ENCODE data around the gene CSH2.
"Not testable (repeated sequence)": the region's sequence is repeated elsewhere in the genome, so short reads cannot be mapped to it uniquely, and the experiment has no call there.

Gene CSH2

GRCh38 chr17:63911657-63912100 lies 38.2 kb upstream of the CSH2 start:
- peaks cover 9% of the 10 kb centered on the region for H3K27me3 ChIP-seq (ENCODE audit: control insufficient read depth, insufficient read depth, low read length)
- peaks cover 8% of the 10 kb centered on the region for H3K4me1 ChIP-seq (ENCODE audit: control insufficient read depth, insufficient read depth, low read length)
- no peaks in the 10 kb centered on the region for H3K36me3 ChIP-seq (ENCODE audit: control insufficient read depth, insufficient read depth, low read length)
- no peak overlapping the region for H3K4me3 ChIP-seq (ENCODE audit: low read depth, low read length)
- no peak overlapping the region for H3K9ac ChIP-seq (ENCODE audit: low read depth, low read length)
- H3K9me3 ChIP-seq (ENCODE audit: control insufficient read depth, insufficient read depth, low read length), result no peaks in the 10 kb centered on the region

GRCh38 chr17:63911041-63911635 lies 37.7 kb upstream of the CSH2 start, which contains the start of gene CSHL1:
Gene CSHL1, minus strand, starts transcription at chr17:63911258. Its CDS starts 62 bp downstream, at chr17:63911196.
- no peaks in the 10 kb centered on the region for H3K9me3 ChIP-seq (ENCODE audit: control insufficient read depth, insufficient read depth, low read length)
- peaks cover 7% of the 10 kb centered on the region for H3K27me3 ChIP-seq (ENCODE audit: control insufficient read depth, insufficient read depth, low read length)
- H3K4me3 ChIP-seq (ENCODE audit: low read depth, low read length), result no peak within 1 kb of the TSS
- peaks cover 8% of the 10 kb centered on the region for H3K4me1 ChIP-seq (ENCODE audit: control insufficient read depth, insufficient read depth, low read length)
- no peaks in the 10 kb centered on the region for H3K36me3 ChIP-seq (ENCODE audit: control insufficient read depth, insufficient read depth, low read length)
- H3K9ac ChIP-seq (ENCODE audit: low read depth, low read length), result no peak within 1 kb of the TSS

GRCh38 chr17:63910096-63910495 lies 36.6 kb upstream of the CSH2 start:
- Histone ChIP-seq H3K27me3 (ENCODE audit: control insufficient read depth, insufficient read depth, low read length) (peaks cover 7% of the 10 kb centered on the region), H3K9me3 (ENCODE audit: control insufficient read depth, insufficient read depth, low read length) (no peaks in the 10 kb centered on the region), H3K4me3 (ENCODE audit: low read depth, low read length) (no peak overlapping the region), H3K9ac (ENCODE audit: low read depth, low read length) (no peak overlapping the region), H3K36me3 (ENCODE audit: control insufficient read depth, insufficient read depth, low read length) (no peaks in the 10 kb centered on the region), H3K4me1 (ENCODE audit: control insufficient read depth, insufficient read depth, low read length) (peaks cover 8% of the 10 kb centered on the region)

GRCh38 chr17:63909586-63909985 lies 36.1 kb upstream of the CSH2 start:
- not testable (repeated sequence) for H3K36me3 ChIP-seq (ENCODE audit: control insufficient read depth, insufficient read depth, low read length); H3K27me3 ChIP-seq (ENCODE audit: control insufficient read depth, insufficient read depth, low read length); H3K4me1 ChIP-seq (ENCODE audit: control insufficient read depth, insufficient read depth, low read length); H3K9me3 ChIP-seq (ENCODE audit: control insufficient read depth, insufficient read depth, low read length); H3K4me3 ChIP-seq (ENCODE audit: low read depth, low read length); H3K9ac ChIP-seq (ENCODE audit: low read depth, low read length)

- not testable (repeated sequence) for H3K4me1 ChIP-seq (ENCODE audit: control insufficient read depth, insufficient read depth, low read length); H3K27me3 ChIP-seq (ENCODE audit: control insufficient read depth, insufficient read depth, low read length); H3K4me3 ChIP-seq (ENCODE audit: low read depth, low read length); H3K9ac ChIP-seq (ENCODE audit: low read depth, low read length); H3K36me3 ChIP-seq (ENCODE audit: control insufficient read depth, insufficient read depth, low read length); H3K9me3 ChIP-seq (ENCODE audit: control insufficient read depth, insufficient read depth, low read length)
Measured at GRCh38 chr17:63907161-63907778, 33.8 kb upstream of the CSH2 start.

GRCh38 chr17:63904796-63905195 lies 31.3 kb upstream of the CSH2 start:
- H3K27me3 ChIP-seq (ENCODE audit: control insufficient read depth, insufficient read depth, low read length); H3K4me1 ChIP-seq (ENCODE audit: control insufficient read depth, insufficient read depth, low read length); H3K9ac ChIP-seq (ENCODE audit: low read depth, low read length); H3K36me3 ChIP-seq (ENCODE audit: control insufficient read depth, insufficient read depth, low read length); H3K4me3 ChIP-seq (ENCODE audit: low read depth, low read length); H3K9me3 ChIP-seq (ENCODE audit: control insufficient read depth, insufficient read depth, low read length): not testable (repeated sequence)

- not testable (repeated sequence) for H3K4me1 ChIP-seq (ENCODE audit: control insufficient read depth, insufficient read depth, low read length); H3K27me3 ChIP-seq (ENCODE audit: control insufficient read depth, insufficient read depth, low read length); H3K36me3 ChIP-seq (ENCODE audit: control insufficient read depth, insufficient read depth, low read length); H3K9ac ChIP-seq (ENCODE audit: low read depth, low read length); H3K9me3 ChIP-seq (ENCODE audit: control insufficient read depth, insufficient read depth, low read length); H3K4me3 ChIP-seq (ENCODE audit: low read depth, low read length)
Measured at GRCh38 chr17:63903787-63904201, 30.3 kb upstream of the CSH2 start.

- not testable (repeated sequence) for H3K4me3 ChIP-seq (ENCODE audit: low read depth, low read length); H3K4me1 ChIP-seq (ENCODE audit: control insufficient read depth, insufficient read depth, low read length); H3K9me3 ChIP-seq (ENCODE audit: control insufficient read depth, insufficient read depth, low read length); H3K36me3 ChIP-seq (ENCODE audit: control insufficient read depth, insufficient read depth, low read length); H3K9ac ChIP-seq (ENCODE audit: low read depth, low read length); H3K27me3 ChIP-seq (ENCODE audit: control insufficient read depth, insufficient read depth, low read length)
Measured at GRCh38 chr17:63901971-63902370, 28.5 kb upstream of the CSH2 start.

GRCh38 chr17:63898899-63899798 lies 25.7 kb upstream of the CSH2 start:
- H3K27me3 ChIP-seq (ENCODE audit: control insufficient read depth, insufficient read depth, low read length); H3K36me3 ChIP-seq (ENCODE audit: control insufficient read depth, insufficient read depth, low read length); H3K9ac ChIP-seq (ENCODE audit: low read depth, low read length); H3K4me1 ChIP-seq (ENCODE audit: control insufficient read depth, insufficient read depth, low read length); H3K4me3 ChIP-seq (ENCODE audit: low read depth, low read length); H3K9me3 ChIP-seq (ENCODE audit: control insufficient read depth, insufficient read depth, low read length): not testable (repeated sequence)

GRCh38 chr17:63896524-63897354 lies 23.3 kb upstream of the CSH2 start, which contains the start of gene CSH1:
Gene CSH1, minus strand, starts transcription at chr17:63896574. Its CDS starts 63 bp downstream, at chr17:63896511.
- not testable (repeated sequence) for H3K27me3 ChIP-seq (ENCODE audit: control insufficient read depth, insufficient read depth, low read length); H3K36me3 ChIP-seq (ENCODE audit: control insufficient read depth, insufficient read depth, low read length); H3K4me1 ChIP-seq (ENCODE audit: control insufficient read depth, insufficient read depth, low read length); H3K9ac ChIP-seq (ENCODE audit: low read depth, low read length); H3K4me3 ChIP-seq (ENCODE audit: low read depth, low read length); H3K9me3 ChIP-seq (ENCODE audit: control insufficient read depth, insufficient read depth, low read length)

- not testable (repeated sequence) for H3K4me3 ChIP-seq (ENCODE audit: low read depth, low read length); H3K9me3 ChIP-seq (ENCODE audit: control insufficient read depth, insufficient read depth, low read length); H3K4me1 ChIP-seq (ENCODE audit: control insufficient read depth, insufficient read depth, low read length); H3K27me3 ChIP-seq (ENCODE audit: control insufficient read depth, insufficient read depth, low read length); H3K36me3 ChIP-seq (ENCODE audit: control insufficient read depth, insufficient read depth, low read length); H3K9ac ChIP-seq (ENCODE audit: low read depth, low read length)
Measured at GRCh38 chr17:63894821-63895220, 21.3 kb upstream of the CSH2 start.

Measured in iPS-15b (cell line).